SIG-M5 (cell line): ENCODE measurements around the gene IRGQ.
A peak's percentile ranks its signal among the peaks of the same experiment; 100 is the strongest.
"Not testable (repeated sequence)": the region's sequence is repeated elsewhere in the genome, so short reads cannot be mapped to it uniquely, and the experiment has no call there.

ENCODE experiments used
- DNase-seq: peaks from one replicate; lab custom pipeline; 2025; lab: John Stamatoyannopoulos, UW

The IRGQ gene

DNA sequence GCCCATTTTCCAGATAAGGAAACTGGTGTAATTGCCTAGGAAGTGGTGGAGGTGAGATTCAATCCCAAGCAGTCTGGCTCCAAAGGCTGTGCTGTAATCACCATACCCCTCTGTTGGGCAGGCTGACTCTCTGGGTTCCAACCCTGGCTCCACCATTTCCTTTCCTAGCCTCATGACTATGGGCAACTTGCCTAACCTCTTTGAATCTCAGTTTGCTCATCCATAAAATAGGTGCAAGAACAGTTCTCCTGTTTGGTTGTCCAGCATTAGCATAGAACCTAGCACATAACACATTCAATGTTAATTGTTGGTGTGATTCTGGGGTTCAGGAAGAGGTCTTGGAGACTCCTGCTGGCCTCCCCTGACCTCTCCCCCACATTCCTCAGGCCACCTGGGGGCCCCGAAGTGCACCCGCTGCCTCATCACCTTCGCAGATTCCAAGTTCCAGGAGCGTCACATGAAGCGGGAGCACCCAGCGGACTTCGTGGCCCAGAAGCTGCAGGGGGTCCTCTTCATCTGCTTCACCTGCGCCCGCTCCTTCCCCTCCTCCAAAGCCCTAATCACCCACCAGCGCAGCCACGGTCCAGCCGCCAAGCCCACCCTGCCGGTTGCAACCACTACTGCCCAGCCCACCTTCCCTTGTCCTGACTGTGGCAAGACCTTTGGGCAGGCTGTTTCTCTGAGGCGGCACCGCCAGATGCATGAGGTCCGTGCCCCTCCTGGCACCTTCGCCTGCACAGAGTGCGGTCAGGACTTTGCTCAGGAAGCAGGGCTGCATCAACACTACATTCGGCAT is 2.7 kb upstream of the IRGQ start:
- no peak for DNase-seq

DNA sequence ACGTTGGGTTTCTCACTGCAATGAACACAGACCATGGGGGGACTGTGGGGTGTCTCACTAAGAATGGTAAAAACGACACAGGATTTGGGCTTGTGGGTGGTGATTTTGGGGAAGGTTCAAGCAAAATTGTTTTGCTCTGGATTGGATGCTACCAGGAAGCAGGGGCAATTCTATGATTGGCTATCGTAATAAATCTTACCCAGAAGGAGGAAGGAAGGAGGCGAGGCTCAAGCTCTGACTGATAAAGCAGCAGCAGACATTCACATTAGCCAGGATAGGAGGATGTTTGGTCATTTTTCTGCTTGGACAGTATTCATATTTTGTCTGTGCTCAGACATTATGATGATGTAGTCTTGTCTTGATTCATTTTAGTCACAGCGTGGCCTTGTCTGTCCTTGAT is 1.9 kb upstream of the IRGQ start:
- DNase-seq = no peak

DNA sequence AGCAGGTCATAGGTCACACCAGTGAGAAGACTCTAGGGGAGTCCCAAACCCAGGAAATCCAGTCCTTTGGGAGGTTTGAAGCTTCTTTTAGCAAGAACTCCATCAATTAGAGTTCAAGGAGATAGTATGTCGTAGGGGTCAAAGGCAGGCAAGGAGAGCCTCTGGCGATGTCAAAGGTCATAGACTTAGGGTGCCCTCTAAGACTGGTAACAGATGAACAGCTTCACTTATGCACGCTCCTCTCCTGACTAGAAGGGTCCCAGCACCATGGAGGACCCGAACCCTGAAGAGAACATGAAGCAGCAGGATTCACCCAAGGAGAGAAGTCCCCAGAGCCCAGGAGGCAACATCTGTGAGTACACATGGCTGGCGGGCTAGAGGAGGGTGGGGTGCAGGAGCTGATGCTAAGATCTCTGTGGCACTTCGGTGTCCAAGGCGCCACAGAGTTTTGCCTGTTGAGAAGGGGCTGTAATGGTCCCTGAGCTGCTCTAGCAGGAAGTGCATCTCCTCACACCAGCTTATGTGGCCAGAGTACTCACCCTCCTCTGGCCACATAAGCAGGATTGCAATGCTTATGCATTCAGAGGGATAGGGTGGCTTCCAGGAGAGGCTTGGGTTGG is 1.0 kb upstream of the IRGQ start:
- no peak for DNase-seq

DNA sequence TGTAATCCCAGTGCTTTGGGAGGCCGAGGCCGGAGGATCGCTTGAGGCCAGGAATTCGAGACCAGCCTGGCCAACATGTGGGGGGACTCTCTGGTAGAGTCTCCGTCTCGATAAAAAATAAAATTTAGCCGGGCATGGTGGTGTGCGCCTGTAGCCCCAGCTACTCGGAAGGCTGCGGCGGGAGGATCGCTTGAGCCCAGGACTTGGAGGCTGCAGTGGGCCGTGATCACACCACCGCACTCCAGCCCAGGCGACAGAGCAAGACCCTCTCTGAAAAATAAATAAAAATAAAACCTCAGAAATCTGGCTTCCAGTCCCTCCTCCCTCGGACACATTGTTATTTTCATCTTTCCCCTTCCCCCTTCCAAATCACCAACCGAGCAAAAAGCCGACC is 332 bp downstream of the IRGQ start:
- no peak for DNase-seq

DNA sequence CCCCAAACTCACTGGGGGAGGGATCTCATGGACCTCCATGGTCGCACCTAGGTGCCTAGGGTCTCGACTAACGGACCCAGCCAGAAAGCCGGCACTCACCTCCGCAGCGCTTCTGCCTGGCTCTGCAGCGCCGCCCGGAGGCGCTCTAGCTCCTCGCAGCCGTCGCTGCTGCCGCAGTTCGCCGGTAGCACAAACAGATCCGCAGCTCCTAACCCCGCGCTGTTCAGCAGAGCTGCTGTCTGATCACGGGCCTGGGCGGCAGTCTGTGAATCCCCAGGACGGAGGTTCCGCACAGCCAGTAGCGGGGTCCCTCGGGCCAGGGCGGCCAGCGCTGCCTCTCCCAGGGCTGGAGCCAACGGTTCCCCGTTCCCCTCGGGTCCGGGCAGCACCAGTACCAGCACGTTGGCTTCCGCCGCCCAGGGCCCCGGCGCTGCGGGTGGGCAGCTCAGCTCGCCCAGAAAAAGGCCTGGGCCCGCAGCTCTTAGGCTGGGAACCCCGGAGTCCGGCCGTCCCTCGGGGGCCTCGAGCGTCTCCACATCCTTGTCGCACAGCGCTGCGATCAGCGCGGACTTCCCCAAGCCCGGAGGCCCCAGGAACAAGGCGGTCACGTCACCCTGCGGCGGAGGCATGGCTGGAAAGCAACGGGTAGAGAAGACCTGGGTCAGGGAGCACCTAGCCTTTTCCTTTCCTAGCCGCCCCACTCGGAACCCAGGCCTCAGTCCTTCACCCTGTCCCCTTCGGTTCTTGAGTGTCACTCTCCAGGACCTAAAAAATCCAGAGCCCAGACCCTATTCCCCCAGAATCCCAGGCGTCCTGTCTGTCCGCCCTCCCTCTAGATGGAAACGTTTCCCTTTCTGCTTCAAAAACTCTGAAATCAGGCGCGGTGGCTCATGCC is 977 bp downstream of the IRGQ start:
- no peak for DNase-seq

DNA sequence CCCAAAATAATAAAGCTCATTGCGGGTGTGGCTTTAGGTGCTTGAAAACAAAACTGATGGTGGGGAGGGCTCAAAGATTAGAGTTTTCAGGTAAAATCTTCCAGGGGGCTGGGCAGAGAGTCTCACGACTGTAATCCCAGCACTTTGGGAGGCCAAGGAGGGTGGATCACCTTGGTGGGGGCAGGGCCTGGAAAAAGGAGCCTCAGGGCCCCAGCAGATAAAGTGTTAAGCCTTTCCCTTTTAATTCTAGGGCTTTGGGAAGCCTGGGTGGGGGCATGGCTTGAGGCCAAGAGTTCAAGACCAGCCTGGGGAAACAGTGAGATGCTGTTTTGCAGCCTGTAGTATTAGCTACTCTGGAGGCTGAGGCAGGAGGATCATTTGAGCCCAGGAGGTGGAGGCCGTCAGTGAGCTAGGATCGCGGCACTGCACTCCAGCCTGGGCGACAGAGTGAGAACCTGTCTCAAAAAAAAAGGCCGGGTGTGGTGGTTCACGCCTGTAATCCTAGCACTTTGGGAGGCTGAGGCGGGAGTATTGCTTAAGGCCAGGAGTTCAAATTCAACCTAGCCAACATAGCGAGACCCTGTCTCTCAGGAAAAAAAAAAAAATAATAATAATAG is 1.7 kb downstream of the IRGQ start:
- no peak for DNase-seq

DNA sequence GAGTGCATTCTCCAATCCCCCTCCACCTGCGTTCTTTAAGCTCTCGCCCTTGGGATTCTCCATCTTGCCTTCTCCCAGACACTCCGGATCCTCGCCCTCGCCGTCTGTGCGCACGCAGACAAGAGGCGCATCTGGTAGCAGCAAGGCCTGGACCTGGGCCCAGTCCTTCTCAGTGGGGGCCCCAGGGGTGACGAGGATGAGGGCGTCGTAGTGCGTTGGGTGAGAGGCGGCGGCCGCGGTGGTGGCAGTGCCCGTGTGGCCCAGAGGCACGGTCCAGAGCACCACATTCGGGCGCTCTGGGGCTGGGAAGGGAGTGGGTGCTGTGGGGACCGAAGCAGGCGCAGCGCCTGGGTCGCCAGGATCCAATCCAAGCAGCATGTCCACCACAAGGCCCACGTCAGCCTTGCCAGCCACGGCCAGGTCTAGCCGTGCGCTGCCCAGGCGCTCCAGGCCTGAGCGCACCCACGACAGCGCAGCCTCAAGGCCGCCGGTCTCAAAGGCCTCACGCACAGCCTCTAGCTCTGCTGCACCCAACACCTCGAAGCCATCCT is 3.1 kb downstream of the IRGQ start:
- no peak for DNase-seq

DNA sequence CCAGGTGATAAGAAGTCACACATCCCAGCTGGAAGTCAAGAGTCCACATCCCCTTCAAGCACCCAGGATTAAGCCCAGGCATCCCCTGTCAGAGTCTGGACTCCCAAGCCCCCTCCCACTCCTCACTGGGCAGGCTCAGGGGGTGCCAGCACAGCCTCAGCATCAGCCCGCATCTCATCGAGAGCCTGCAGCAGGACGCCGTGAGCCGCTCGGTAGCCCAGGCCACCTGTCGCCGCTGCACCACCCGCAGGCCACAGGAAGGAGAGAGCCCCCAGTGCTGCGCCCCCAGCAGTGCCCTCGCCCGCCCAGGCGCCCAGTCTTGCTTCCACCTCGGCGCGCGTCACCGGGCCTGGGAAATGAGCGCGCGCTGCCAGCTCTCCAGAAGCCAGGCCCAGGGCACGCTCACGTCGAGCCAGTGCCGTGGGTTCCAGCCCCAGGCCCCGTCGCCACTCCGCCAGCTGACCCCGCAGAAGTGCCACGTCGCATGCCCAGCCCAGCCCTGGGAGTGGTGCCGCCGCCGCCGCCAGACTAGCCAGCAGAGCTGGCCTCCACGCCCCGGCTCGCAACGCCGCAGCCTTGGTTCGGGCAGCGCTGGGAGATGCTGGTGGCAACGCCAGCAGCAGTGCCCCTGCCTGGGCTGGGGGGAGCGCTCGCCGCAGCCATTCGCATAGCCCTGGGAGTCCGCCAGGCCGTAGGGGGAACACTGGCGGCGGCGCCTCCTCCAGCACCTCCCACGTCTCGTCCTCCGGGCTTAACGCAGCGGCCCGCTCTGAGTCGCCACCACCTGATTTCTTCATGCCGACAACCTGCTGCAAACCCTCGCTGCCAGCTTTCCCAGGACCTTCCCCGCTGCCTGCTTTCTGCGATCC is 3.8 kb downstream of the IRGQ start:
- no peak for DNase-seq

DNA sequence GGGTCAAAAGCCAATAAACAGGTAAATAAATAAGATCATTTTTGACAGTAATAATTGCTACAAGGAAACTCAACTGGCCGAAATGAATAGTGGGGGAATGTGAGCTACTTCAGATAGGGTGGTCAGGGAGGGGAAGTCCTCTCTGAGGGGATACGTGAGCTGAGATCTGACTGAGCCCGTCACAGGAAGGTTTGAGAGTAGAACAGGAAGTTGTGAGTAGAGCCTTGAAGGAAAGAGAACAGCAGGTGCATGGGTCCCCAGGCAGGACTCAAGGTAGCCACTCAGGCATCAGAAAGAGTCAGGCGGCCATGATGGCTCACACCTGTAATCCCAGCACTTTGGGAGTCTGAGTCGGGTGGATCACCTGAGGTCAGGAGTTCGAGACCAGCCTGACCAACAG is 6.3 kb downstream of the IRGQ start:
- no peak for DNase-seq

DNA sequence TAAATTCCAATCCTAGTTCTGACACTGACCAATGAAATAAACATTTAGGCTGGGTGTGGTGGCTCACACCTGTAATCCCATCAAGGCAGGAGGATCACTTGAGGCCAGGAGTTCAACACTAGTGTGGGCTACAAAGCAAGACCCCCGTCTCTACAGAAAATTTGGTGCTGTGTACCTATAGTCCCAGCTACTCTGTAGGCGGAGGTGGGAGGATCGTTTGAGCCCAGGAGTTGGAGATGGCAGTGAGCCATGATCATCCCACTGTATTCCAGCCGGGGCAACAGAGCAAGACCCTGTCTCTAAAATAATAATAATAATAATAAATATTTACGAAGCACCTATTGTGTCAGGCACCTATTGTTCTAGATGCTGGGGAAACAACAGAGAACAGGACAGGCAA is 6.7 kb downstream of the IRGQ start:
- no peak for DNase-seq

DNA sequence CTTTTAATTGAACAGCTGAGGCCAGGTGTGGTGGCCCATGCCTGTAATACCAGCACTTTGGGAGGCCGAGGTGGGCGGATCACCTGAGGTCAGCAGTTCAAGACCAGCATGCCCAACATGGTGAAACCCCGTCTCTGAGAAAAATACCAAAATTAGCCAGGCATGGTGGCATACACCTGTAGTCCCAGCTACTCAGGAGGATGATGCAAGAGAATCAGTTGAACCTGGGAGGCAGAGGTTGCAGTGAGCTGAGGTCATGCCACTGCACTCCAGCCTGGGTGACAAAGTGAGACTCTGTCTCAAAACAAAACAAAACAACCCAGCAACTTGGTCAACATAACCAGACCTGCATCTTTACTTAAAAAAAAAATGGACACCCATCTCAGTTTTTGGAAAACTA is 8.9 kb downstream of the IRGQ start:
- not testable (repeated sequence) for DNase-seq

DNA sequence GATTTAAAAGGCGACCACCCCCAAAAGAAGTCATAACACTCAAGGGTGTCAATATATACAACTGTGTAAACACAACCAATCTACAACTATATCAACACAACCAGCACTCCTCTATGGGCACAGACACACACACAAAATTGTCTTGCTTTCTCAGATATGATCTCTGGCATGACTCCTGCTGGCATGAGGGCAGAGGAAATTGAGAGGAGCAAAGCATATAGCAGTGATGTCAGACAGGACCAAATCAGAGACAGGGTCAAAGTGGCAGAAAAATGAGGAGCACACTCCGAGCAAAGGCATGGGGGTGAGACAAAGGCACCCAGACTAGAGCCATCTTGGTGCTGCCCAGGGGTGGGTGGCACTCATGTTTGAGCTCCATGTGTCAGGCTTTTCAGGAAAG is 9.6 kb downstream of the IRGQ start:
- DNase-seq = no peak

DNA sequence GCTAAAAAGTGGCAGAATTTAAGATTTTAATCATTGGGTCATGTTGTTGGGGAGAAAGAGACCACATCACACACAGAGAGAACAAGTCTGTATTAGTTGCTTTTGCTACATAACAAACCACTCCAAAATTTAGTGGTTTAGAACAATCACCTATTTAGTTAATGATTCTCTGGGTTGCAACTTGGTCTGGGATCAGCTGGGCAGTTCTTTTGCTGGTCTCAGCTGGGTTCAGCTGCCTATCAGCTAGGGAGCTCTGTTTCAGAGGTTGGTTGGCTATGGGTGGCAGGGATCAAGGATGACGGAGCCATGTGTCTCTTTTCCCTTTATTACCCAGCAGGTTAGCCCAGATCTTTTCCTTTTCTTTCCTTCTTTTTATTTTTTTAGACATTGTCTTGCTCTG is 11.4 kb downstream of the IRGQ start:
- DNase-seq = no peak

DNA sequence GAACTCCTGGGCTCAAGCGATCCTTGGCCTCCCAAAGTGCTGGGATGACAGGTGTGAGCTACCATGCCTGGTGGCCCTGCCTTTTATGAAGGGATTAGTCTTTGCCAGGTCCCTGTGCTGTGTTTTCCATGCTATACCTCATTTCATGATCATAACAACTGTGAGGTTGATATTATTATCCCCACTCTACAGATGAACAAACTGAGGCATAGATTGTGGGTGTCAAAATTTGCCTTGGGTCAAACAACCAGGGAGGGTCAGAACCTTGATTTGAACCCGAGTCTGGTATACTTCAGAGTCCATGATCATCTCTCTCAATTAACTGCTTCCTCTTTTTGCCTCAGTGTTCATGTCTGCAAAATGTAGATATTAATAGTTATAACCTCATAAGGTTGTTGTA is 13.4 kb downstream of the IRGQ start:
- no peak for DNase-seq

DNA sequence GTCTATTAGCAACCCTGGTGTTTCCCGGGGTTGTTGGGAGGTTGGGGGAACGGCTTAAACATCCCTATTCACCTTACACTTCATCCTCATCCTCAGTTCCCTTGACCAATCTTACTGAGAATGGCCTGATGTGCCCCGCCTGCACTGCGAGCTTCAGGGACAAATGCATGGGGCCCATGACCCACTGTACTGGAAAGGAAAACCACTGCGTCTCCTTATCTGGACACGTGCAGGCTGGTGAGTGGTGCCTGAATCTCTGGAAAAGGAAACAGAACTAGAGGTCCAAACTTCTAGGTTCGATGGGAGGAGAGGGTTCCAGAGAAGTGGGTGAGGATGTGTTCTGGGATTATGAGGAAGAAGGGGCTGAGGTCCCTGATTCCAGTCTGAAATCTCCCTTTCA is 14.5 kb downstream of the IRGQ start:
- DNase-seq = no peak

DNA sequence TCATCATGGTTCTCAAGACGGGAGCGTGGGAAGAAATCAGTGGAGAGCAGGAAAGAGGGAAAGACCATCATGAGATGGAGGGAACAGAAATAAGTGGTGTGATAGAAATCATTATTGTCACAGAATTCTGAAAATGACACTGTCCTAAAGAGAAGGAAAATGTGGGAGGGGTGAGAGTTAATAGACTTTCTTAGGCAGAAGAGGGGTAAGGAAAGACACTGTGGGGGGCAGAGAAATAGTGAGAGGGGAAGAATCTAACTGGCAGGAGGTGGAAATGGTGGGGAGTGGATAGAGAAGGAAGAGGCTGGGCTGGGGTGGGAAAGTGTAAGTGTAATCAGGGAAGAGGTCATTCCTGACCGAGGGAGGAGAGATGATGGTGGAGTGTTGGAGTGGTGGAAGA is 17.1 kb downstream of the IRGQ start:
- DNase-seq = no peak

DNA sequence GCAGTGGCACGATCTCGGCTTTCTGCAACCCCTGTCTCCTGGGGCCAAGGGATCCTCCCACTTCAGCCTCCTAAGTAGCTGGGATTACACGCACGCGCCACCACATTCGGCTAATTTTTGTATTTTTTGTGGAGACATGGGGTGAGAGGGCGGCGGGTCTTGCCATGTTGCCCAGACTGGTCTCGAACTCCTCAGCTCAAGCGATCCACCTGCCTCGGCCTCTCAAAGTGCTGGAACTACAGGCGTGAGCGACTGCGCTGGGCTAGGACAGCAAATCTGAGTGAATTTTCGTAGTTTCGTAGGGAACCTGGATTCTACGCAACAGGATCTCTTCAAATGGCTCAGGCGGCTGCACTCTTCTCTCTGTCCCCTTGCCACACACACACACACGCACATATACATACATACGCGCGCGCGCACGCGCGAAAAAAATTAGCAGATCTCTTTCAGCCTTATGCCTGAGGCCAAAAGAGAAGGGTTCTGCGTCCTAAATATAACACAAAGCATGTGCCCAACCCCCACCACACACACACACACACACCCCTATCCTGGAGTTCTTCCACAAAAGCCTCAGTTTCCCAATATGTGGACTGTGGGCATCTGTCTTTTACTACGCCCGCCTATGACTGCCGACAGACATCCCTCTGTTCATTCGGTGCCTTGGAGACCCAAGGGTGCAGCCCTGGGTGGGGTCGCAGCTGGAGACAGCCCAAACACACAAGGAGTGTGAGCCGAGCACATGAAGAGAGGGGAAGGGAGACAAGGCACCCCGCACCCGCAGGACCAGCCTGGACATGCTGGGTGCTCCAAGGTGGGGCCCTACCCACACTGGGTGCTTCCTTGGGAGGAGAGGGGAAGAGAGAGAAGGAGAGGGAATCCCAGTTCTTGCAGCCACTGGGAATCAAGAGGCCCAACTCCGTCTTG is 19.7 kb downstream of the IRGQ start:
- DNase-seq = no peak

DNA sequence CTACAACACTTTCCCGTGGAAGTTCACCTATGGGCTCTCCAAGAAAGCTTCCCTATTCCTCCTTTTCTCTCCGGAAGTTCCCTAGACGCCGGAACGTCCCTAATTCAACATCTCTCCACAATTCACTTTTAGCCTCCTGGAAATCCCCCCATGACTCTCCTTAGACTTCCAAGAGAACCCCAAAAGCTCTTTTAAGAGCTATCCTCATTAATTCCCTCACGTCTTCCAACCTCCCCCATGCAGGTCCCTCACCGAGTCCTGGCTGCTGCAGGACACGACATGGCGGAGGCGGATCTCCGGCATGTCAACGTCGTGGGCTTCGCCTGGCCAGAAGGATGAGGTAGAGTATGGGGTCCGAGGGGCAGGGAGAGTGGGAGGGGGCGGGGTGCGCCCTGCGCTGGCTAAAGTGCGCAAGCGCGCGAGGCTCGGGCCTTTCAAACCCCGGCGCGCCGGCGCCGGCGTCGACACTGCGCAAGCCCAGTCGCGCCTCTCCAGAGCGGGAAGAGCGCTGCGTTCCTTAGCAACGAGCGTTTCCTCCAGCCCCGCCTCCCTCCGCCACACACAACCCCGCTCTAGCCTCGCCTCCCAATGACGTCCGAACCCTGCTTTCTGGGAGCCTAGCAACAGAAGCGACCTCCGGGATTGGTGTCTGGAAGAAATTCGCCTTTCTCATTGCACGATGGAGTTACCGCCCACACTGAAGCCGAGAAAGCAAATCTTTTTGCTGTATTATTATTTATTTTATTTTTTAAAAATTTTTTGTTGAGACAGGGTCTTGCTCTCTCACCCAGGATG is 20.6 kb downstream of the IRGQ start, which contains the start of the genes PINLYP and XRCC1:
PINLYP (plus strand) TSS at position 646 of the 795 bp plus-strand sequence. CDS start 1,391 bp downstream, outside the sequence.
XRCC1 (minus strand) TSS at position 372 of the 795 bp plus-strand sequence; CDS start at position 303, 69 bp downstream.
- DNase-seq = peak; percentile 82
